GM15510 (cell line): Measurements from ENCODE around the gene FHIT.

Source experiments
- POLR2A ChIP-seq: IDR thresholded peaks from 3 replicates; pipeline ENCODE4 v1.6.1; 2011; ENCODE audit warnings: borderline replicate concordance; ENCODE audit not compliant: insufficient read length; ENCODE audit errors: extremely low read depth

Gene FHIT

DNA sequence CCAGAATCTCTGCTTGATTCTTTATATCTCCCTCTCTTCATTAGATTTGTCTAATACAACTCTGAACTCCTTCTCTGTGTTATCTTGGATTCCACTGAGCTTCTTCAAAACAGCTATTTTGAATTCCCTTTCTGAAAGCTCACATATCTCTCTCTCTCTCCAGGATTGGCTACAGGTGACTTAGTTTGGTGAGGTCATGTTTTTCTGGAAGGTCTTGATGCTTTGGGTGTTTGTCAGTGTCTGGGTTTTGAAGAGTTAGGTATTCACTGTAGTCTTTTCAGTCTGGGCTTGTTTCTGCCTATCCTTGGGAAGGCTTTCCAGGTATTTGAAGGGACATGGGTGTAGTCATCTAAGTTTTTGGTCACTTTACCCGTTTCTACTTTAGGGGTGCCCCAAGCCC lies 781.8 kb downstream of the FHIT start:
- no peak for TF ChIP-seq POLR2A

DNA sequence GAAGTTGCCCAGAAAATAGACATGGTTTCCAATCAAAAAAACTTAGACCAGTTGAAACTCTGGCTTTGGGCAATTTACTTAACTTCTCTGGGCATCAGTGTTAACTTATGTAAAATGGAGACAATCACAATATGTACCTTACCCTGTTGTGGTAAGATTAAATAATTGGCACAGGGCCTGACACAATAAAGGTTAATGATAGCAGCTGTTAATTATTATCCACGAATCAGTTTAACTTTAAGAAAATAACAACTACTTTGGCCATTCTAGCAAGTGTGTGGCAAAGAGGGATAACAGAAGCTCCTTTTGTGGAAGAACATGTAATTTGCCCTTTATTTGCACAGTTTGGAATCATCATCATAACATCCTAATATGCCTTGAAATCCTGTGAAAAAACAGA lies 787.6 kb downstream of the FHIT start:
- no peak for TF ChIP-seq POLR2A

DNA sequence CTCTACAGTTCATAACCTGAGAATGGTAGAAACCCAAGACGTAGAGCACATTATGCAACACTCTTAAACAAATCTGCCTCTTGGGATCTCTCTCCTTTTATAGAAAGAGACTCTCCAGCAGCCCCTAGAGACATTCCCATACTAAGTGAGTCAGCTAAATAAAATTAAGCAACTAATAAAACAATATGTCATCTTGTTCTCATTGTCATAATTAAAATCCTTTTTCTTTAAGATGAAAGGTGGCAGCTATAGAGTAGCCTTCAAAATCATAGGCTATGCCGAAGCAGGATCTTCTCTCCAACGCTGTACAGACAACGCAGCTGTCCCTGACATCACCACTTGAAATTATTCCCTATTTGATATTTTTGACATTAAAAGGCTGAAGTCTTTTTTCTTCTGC lies 790.0 kb downstream of the FHIT start:
- no peak for TF ChIP-seq POLR2A

DNA sequence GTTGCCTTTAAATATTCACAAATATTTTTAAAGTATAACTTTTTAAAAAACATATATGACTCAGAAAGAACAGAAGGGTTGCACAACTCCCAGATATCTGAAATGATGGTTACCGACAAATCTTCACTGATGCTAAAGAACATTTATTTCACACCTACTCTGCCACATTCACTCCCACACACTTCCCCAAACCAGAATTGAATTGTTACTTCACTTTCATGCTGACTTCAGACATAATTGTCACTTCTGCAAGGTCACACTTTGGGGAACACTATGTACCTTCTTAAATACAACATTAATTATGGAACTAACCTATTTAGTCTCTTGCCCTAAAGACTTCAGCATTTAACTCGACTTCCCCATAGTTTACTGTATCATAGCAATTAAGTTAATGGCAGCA lies 795.1 kb downstream of the FHIT start:
- no peak for TF ChIP-seq POLR2A

DNA sequence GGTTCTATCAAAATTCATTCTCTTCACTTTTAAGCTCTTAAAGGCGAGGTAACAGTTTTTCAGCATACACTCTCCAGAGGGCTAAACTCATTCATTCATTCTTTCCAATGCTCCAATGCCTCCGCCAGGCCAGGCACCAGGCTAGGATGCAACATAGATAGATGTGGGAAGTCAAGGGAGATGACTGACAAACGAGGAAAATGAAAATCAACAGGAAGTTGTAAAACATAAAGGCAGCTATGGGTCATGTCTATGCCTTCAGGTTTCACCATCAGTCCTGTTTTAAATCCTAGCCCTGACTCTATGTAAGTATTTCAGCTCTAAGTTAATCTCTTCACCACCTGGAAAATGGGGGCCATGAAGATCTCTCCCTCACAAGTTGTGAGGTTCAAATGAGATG lies 797.9 kb downstream of the FHIT start:
- no peak for TF ChIP-seq POLR2A

DNA sequence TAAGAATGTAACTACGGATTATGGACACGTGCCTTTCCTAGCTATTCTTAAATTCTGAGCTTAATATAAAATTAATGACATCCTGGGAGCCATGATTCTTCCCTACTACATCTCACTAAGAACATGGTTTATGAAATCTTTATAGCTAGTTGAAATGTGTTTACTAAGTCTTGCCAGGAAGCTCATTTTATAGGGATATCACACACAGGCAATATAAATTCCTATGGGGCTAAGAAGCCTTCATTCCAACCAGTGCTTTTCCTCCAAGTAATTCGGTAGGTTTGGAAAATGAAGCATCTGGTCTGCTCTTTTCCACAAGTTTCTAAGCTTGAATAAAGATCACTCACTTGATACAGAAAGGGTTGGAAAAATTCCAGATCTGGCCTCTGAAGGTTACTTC lies 802.6 kb downstream of the FHIT start:
- no peak for TF ChIP-seq POLR2A

DNA sequence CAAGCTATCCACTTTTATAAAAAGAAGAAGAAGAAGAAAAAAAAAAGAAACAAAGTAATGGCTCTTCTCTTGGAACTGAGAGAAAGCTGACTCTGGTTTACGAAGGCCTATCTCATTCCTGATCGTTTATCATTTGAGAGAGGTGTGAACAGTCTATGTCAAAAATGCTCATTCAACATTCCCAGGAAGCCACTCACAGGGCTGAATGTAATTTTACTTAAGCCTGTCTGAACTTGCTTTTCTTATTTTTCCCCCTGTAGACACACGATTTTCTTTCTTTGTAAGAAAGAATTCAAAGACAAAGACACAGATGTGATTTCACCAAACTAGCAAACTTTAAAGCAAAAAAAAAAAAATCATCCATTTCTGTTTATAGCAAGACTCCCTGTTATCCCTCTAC lies 805.8 kb downstream of the FHIT start:
- no peak for TF ChIP-seq POLR2A

DNA sequence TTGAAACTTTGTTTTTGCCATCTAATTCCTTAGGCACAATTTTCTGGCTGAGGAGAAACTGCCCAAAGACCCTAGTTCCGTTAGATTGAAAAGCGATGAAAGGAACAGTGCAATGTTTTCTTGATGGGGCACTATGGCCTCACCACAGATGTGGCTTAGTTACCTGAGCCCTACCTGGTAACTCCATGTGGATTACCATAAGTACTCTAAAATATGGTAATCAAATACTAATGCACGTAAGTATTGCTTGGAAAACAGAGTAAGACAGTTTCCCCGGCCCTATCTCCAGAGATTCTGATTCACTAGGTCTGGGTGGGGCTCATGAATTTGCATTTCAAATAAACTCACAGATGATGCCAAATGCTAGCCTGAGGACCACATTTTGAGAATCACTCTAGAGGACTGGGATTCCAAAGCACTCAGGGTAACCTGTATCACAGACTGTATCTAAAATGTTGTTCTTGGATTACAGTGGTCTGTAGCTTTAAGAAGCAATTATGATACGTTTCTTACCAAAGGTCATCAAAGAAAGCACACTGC lies 806.3 kb downstream of the FHIT start:
- no peak for TF ChIP-seq POLR2A

DNA sequence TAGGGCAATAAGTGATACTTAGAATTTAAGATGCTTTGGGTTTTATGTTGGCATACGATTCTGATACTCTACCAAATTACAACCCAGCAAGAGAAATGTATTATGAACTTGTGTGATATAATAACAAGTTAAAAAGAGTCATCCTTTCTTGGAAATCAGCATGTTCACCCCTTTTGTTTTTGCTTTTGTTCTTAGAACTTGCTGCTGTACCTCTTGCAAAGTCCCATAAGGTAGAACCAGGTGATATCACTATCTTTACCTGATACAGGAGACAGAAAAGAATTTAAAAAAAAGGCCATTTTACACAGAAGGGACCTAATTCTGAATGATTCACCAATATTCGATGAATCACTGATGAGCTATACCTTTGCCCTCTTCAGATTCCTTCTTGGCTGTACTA lies 810.4 kb downstream of the FHIT start:
- no peak for TF ChIP-seq POLR2A

DNA sequence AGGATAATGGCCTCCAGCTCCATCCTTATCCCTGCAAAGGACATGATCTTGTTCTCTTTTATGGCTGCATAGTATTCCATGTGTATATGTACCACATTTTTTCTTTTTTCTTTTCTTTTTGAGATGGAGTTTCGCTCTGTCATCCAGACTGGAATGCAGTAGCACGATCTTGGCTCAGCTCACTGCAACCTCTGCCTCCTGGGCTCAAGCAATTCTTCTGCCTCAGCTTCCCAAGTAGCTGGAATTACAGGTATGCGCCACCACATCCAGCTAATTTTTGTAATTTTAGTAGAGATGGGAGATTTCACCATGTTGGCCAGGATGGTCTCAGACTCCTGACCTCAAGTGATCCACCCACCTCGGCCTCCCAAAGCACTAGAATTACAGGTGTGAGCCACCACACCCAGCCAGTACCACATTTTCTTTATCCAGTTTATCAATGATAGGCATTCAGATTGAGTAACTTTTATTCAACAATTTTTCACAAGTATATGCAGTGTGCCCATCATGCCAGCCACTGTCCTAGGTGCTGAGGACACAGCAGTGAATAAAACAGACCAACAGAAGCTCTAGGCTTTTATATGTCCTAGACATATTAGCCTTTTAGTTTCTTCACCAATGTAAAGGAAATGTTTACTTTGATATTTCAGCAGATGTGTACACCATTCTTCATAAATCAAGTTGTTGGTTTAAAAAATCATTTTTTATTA lies 815.2 kb downstream of the FHIT start:
- no peak for TF ChIP-seq POLR2A

DNA sequence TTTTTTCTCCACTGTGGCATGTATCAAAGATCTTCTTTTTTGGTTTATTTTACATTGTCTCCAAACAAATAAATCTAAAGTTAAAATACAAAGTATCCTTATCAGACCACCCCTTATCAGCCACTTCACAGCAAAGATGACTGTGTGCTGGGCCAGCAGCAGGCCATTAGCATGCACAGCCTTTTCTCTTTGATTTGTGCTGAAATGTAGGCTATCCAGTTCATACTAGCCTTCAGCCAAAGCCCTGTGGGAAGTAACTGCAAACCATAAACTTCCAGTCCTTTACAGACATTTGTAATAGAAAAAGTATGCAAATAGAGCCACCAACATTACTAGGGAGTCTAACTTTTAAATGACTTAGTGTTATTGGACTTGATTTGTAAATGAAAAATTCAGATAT lies 816.3 kb downstream of the FHIT start:
- TF ChIP-seq POLR2A = no peak

DNA sequence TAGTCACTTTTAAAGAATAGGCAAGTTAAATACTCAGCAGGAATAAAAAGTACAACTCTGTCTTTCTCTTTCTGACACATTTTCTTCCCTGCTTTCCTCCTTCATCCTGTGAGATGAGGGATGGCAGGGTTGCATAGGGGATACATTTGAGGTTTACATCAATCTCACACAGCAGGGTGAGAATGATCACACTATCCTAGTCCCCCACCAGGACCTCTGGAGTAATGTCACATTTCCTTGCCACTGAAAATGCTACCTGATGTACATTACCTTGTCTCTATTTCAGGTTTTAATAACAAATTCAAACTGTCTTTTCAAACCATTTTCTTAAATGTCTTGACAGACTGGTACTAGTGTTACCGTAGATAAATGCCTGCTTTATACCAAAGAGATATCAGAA lies 816.9 kb downstream of the FHIT start:
- no peak for TF ChIP-seq POLR2A

DNA sequence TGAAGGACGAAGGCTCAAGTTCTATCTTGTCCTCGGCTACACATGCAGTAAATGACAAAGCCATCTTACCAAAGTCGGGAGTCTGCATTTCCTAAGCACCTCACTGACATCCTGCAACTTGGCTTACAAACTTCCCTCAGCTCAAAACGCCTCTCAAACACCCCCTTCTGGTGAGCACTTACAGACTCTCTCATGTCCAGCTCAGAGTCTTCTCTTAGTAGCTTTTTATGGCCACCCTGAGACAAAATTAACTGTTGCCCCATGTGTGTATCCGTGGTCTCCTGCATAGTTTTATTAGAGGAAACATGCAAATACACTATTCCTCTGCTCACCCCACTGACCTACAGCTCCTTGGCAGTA lies 819.7 kb downstream of the FHIT start:
- TF ChIP-seq POLR2A = no peak

DNA sequence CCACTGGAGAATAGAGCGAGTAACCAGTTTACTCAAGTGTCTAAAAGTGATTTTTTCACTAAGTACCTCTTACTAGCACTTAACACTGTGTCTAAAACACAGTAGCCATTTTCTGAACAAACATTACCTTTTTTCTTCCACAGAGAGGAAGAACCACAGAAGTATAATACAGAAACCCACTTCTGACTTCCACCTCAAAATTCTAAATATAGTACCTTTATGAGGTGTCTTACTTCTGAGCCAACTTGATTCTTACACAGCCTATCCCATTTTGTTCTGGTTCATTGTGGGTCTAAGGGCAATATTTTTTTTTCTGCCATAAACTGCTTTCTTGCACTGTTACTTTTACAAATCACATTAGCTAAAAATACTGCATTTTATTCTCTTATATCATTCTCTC lies 821.0 kb downstream of the FHIT start:
- TF ChIP-seq POLR2A = no peak

DNA sequence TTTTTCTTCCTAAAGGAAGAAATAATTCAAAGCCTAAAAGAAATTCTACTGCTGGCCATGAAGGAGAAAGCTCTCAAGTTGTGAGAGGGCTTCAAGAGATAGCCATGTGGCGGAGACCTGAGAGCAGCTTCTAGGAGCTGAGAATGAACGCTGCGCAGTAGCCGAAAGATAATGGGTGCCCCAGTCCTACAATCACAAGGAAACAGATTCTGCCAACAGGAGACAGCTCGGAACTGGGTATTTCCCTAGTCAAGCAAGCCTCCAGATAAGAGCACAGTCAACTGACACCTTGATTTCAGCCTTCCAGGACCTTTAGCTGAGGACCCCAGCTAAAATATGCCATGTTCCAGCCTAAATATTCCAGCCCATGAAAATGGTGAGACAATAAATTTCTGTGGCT lies 824.1 kb downstream of the FHIT start:
- TF ChIP-seq POLR2A = no peak

DNA sequence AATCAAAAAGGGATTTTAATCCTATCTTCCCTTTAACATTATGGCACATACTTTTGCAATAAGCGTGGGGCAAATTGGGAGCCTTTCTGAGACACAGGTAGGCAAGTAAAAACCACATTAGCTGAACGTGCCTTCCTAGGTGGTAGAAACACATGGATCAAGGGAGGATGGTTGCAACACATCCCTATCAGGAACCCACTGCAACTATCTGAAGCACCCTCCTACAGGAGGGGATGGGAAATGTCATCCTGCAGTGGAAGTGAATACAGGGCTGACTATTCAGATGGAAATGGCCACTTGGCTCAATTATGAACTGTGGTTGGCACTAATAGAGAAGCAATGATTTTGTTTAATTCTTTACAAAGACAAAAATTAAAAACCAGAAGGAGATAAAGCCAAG lies 826.3 kb downstream of the FHIT start:
- TF ChIP-seq POLR2A = no peak

DNA sequence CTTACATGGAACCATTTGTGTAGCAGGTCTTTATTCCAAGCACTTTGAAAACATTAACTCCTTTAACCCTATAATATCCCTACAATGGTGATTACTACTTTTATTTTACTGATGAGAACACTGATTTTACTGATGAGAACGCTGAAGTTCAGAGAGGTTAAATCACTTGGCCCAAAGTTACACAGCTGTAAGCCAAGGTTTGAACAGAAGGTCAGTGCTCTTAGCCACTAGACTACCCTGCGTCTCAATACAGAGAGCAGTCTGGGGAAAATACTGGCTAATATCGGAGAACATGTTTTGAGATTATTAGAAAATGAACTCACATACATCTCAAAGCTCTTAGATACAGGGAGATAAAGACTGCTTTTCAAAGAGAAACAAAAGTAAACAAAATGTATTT lies 827.2 kb downstream of the FHIT start:
- no peak for TF ChIP-seq POLR2A
